CD8-positive, alpha-beta memory T cell (primary cell): ENCODE results near the gene LRRC4C. TPM values are rescaled to one million over a fixed set of nuclear protein-coding genes. Genes with fewer than 3 reads are reported as not detected.

Source experiments
- CTCF ChIA-PET: fragments of 350-600 bp; sonication (Branson Sonifier 250); formaldehyde crosslinking; loops from one replicate; lab custom pipeline; 2021; ENCODE audit warnings: antibody characterized with exemption; lab: Charles Lee
- POLR2A ChIA-PET: fragments of 350-600 bp; sonication (Branson Sonifier 250); formaldehyde crosslinking; loops from one replicate; lab custom pipeline; 2021; ENCODE audit warnings: antibody characterized with exemption; lab: Charles Lee
- DNase-seq, 5 donors: peaks; one replicate each; pipeline versions ENCODE4 v3.0.0 to v3.0.0-alpha.2; 2020 to 2022; ENCODE audit warnings: mixed read lengths in 1 of 5
- H3K27ac ChIP-seq: one replicate; pipeline ENCODE4 v1.7.0; 2013; ENCODE audit warnings: low read depth, mild to moderate bottlenecking, low read length, moderate library complexity
- H3K27me3 ChIP-seq: 2 replicates; pipeline ENCODE4 v1.7.0; 2013; ENCODE audit warnings: low read length, mild to moderate bottlenecking; ENCODE audit not compliant: insufficient read depth, poor library complexity, severe bottlenecking
- H3K36me3 ChIP-seq: 2 replicates; pipeline ENCODE4 v1.7.0; 2013; ENCODE audit warnings: mild to moderate bottlenecking, low read length, moderate library complexity; ENCODE audit not compliant: insufficient read depth
- H3K4me1 ChIP-seq: 2 replicates; pipeline ENCODE4 v1.7.0; 2013; ENCODE audit warnings: mild to moderate bottlenecking, low read length, moderate library complexity; ENCODE audit not compliant: insufficient read depth
- H3K4me3 ChIP-seq: 2 replicates; pipeline ENCODE4 v1.7.0; 2013; ENCODE audit warnings: mild to moderate bottlenecking, low read length
- H3K9me3 ChIP-seq: 2 replicates; pipeline ENCODE4 v1.7.0; 2013; ENCODE audit warnings: mild to moderate bottlenecking, low read length
- H3K27ac Mint-ChIP-seq, 8 donors: one replicate each; pipeline ENCODE4 v1.8.0; 2020 to 2021; ENCODE audit warnings: mixed read lengths in 8 of 8, mild to moderate bottlenecking in 6 of 8, inconsistent platforms in 3 of 8, moderate library complexity in 3 of 8
- H3K27me3 Mint-ChIP-seq, 2 donors: one replicate each; pipeline ENCODE4 v1.8.0; 2020 to 2021; ENCODE audit warnings: mixed read lengths in 2 of 2, mild to moderate bottlenecking in 1 of 2, moderate library complexity in 1 of 2
- H3K36me3 Mint-ChIP-seq, 3 donors: one replicate each; pipeline ENCODE4 v1.8.0; 2020 to 2021; ENCODE audit warnings: mixed read lengths in 3 of 3, inconsistent platforms in 1 of 3, mild to moderate bottlenecking in 1 of 3
- H3K4me1 Mint-ChIP-seq, 3 donors: one replicate each; pipeline ENCODE4 v1.8.0; 2020 to 2021; ENCODE audit warnings: mixed read lengths in 3 of 3, inconsistent platforms in 1 of 3, mild to moderate bottlenecking in 1 of 3
- H3K4me3 Mint-ChIP-seq, 7 donors: one replicate each; pipeline ENCODE4 v1.8.0; 2020 to 2021; ENCODE audit warnings: mixed read lengths in 7 of 7, mild to moderate bottlenecking in 6 of 7, moderate library complexity in 4 of 7, inconsistent platforms in 2 of 7
- H3K9me3 Mint-ChIP-seq, 5 donors: one replicate each; pipeline ENCODE4 v1.8.0; 2020 to 2022; ENCODE audit warnings: mixed read lengths in 5 of 5, mild to moderate bottlenecking in 3 of 5, moderate library complexity in 2 of 5, inconsistent platforms in 1 of 5
- polyA plus RNA-seq: library from polyadenylated mRNA; unstranded; fragments of 300-500 nt; fragmentation: Illumina TruSeq; gene quantifications from one replicate; pipeline ENCODE4 v1.2.3, GENCODE V29; 2021
- total RNA-seq, 2 experiments: library from RNA; stranded (reverse); gene quantifications; one replicate each; pipeline ENCODE4 v1.2.3, GENCODE V29; 2021

Gene LRRC4C
- total and polyA plus RNA-seq, 3 experiments from 2014 or later = not detected

- ChIA-PET POLR2A (no interaction called here), CTCF (no interaction called here)
- H3K9me3 ChIP-seq = no peaks in the 10 kb centered on the region
- Mint-ChIP-seq H3K4me1 (no peaks in the 10 kb centered on the region), H3K36me3 (no peaks in the 10 kb centered on the region), H3K4me3 (no peak overlapping the region), H3K27ac (no peak overlapping the region), H3K27me3 (no peaks in the 10 kb centered on the region), H3K9me3 (peaks cover 3 to 38% (median 17%) of the 10 kb centered on the region in 5 donors)
- H3K36me3 ChIP-seq = no peaks in the 10 kb centered on the region
- H3K27me3 ChIP-seq = no peaks in the 10 kb centered on the region
- H3K4me3 ChIP-seq = no peak overlapping the region
- no peak overlapping the region for H3K27ac ChIP-seq
- H3K4me1 ChIP-seq = no peaks in the 10 kb centered on the region
- no peak for DNase-seq
Observed at GRCh38 chr11:41479179-41479578, 19.7 kb upstream of the LRRC4C start.

DNA sequence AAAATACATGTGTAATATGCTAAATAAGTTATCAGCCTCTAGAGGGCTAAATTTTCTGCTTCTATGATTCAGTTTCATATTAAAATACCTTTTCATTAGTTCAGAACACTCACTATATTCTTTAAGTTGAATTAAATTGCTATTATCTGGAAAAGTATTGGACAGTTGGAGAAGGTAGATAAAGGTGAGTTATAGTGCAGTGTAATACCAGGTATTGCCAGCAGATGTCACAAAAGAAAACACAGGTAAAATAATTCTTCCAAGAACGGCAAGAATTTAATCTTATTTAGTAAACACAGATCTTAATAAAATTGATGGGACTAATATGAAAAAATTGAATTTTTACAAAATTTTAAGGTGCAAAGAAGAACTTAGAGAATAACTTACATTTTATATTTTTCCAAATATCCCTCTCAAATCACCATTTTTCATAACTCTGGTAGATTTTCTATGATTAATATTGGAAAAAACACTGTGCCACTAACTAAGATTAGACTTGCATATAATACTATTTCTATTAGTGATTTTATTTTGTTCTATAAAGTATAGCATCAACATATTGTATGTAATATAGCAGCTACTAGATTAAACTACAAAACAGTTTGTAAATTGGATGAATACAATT lies 1.7 kb upstream of the LRRC4C start:
- Mint-ChIP-seq H3K27ac (no peak overlapping the region), H3K4me3 (no peak overlapping the region), H3K36me3 (no peaks in the 10 kb centered on the region), H3K9me3 (peaks cover 0 to 14% (median 6%) of the 10 kb centered on the region in 5 donors), H3K4me1 (peaks cover 0 to 3% (median 0%) of the 10 kb centered on the region in 3 donors), H3K27me3 (no peaks in the 10 kb centered on the region)
- Histone ChIP-seq H3K36me3 (no peaks in the 10 kb centered on the region), H3K27me3 (no peaks in the 10 kb centered on the region), H3K9me3 (no peaks in the 10 kb centered on the region), H3K27ac (no peak overlapping the region), H3K4me1 (no peaks in the 10 kb centered on the region), H3K4me3 (no peak overlapping the region)
- ChIA-PET CTCF (no interaction called here), POLR2A (no interaction called here)
- DNase-seq = no peak

DNA sequence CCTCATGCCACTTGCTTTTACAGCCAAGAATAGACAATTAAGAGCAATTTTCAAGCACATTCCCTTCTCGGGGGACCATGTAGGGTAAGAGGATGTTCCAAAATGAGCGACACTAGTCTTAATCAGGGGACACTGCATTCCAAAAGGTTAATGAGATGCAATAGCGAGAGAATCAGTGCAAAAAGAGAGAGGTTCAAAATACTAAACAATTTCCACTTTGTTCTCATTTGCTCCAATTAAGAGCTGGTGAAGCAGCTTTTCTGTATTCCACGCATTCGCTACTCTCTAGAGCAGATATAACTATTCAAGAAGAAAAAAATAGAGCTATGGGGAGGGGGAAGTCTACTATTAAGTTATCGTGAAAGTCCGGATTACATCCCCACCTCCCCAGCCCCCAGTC lies 811 bp downstream of the LRRC4C start:
- H3K4me1 Mint-ChIP-seq = peaks cover 0 to 3% (median 0%) of the 10 kb centered on the region in 3 donors
- Histone ChIP-seq H3K27ac (no peak overlapping the region), H3K27me3 (no peaks in the 10 kb centered on the region), H3K4me1 (no peaks in the 10 kb centered on the region), H3K36me3 (no peaks in the 10 kb centered on the region), H3K9me3 (no peaks in the 10 kb centered on the region), H3K4me3 (no peak overlapping the region)
- H3K27me3 Mint-ChIP-seq = no peaks in the 10 kb centered on the region
- no peak for DNase-seq
- H3K36me3 Mint-ChIP-seq = no peaks in the 10 kb centered on the region
- H3K9me3 Mint-ChIP-seq = peaks cover 0 to 9% (median 4%) of the 10 kb centered on the region in 5 donors
- H3K4me3 Mint-ChIP-seq = no peak overlapping the region
- CTCF ChIA-PET = no interaction called here
- POLR2A ChIA-PET = no interaction called here
- no peak overlapping the region for H3K27ac Mint-ChIP-seq

- Histone ChIP-seq H3K27ac (no peak overlapping the region), H3K9me3 (no peaks in the 10 kb centered on the region), H3K27me3 (no peaks in the 10 kb centered on the region), H3K4me3 (no peak overlapping the region), H3K36me3 (no peaks in the 10 kb centered on the region), H3K4me1 (no peaks in the 10 kb centered on the region)
- no peak for DNase-seq
- POLR2A ChIA-PET = no interaction called here
- no peak overlapping the region for H3K4me3 Mint-ChIP-seq
- H3K27me3 Mint-ChIP-seq = no peaks in the 10 kb centered on the region
- H3K36me3 Mint-ChIP-seq = no peaks in the 10 kb centered on the region
- peaks cover 0 to 8% (median 0%) of the 10 kb centered on the region in 5 donors for H3K9me3 Mint-ChIP-seq
- H3K27ac Mint-ChIP-seq = no peak overlapping the region
- peaks cover 0 to 3% (median 0%) of the 10 kb centered on the region in 3 donors for H3K4me1 Mint-ChIP-seq
- CTCF ChIA-PET = no interaction called here
Observed at GRCh38 chr11:41458154-41458553, 1.3 kb downstream of the LRRC4C start.

GRCh38 chr11:41457216-41458014 lies 2.0 kb downstream of the LRRC4C start:
- Histone ChIP-seq H3K27ac (no peak overlapping the region), H3K36me3 (no peaks in the 10 kb centered on the region), H3K27me3 (no peaks in the 10 kb centered on the region), H3K9me3 (no peaks in the 10 kb centered on the region), H3K4me3 (no peak overlapping the region), H3K4me1 (no peaks in the 10 kb centered on the region)
- H3K4me3 Mint-ChIP-seq = no peak overlapping the region
- no peaks in the 10 kb centered on the region for H3K27me3 Mint-ChIP-seq
- peaks cover 0 to 3% (median 0%) of the 10 kb centered on the region in 3 donors for H3K4me1 Mint-ChIP-seq
- no peak overlapping the region for H3K27ac Mint-ChIP-seq
- CTCF ChIA-PET = interaction anchor here (1.1 kb wide), 1 partner anchor 10 kb away, joined by 3 read pairs; no protein-coding TSS in a partner anchor
- POLR2A ChIA-PET = no interaction called here
- DNase-seq = no peak
- H3K36me3 Mint-ChIP-seq = no peaks in the 10 kb centered on the region
- H3K9me3 Mint-ChIP-seq = peaks cover 0 to 5% (median 0%) of the 10 kb centered on the region in 5 donors

GRCh38 chr11:41456269-41456668 lies 3.2 kb downstream of the LRRC4C start:
- no peaks in the 10 kb centered on the region for H3K4me1 ChIP-seq
- no peaks in the 10 kb centered on the region for H3K9me3 ChIP-seq
- no peak overlapping the region for H3K27ac ChIP-seq
- no peak overlapping the region for H3K27ac Mint-ChIP-seq
- no peaks in the 10 kb centered on the region for H3K27me3 ChIP-seq
- CTCF ChIA-PET = interaction anchor here (1.1 kb wide), 1 partner anchor 9 kb away, joined by 3 read pairs; no protein-coding TSS in a partner anchor
- H3K4me1 Mint-ChIP-seq = peaks cover 0 to 3% (median 0%) of the 10 kb centered on the region in 3 donors
- no peaks in the 10 kb centered on the region for H3K27me3 Mint-ChIP-seq
- peaks cover 0 to 5% (median 0%) of the 10 kb centered on the region in 5 donors for H3K9me3 Mint-ChIP-seq
- no peak for DNase-seq
- H3K4me3 Mint-ChIP-seq = no peak overlapping the region
- no peaks in the 10 kb centered on the region for H3K36me3 Mint-ChIP-seq
- POLR2A ChIA-PET = no interaction called here
- no peak overlapping the region for H3K4me3 ChIP-seq
- H3K36me3 ChIP-seq = no peaks in the 10 kb centered on the region

DNA sequence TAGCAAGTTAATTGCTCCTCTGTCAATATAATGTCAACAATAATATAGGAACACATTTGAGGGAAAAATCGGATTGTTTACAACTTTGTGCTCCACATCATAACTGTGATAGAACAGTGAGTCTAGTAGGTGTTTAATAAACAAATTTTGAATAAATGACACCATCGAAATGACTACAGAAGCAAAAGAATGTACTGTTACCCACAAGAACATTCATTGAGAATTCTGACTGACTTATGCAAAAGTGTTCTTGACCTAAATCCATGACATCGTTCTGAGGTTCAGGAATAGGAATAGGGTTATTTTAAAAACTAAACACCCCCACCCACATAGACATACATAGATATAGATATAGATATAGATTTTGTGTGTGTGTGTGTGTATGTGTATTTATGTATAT lies 8.4 kb downstream of the LRRC4C start:
- H3K4me3 ChIP-seq = no peak overlapping the region
- H3K9me3 Mint-ChIP-seq = peaks cover 3 to 7% (median 5%) of the 10 kb centered on the region in 5 donors
- no peaks in the 10 kb centered on the region for H3K9me3 ChIP-seq
- H3K4me3 Mint-ChIP-seq = no peak overlapping the region
- H3K4me1 Mint-ChIP-seq = no peaks in the 10 kb centered on the region
- no peaks in the 10 kb centered on the region for H3K27me3 Mint-ChIP-seq
- H3K27ac ChIP-seq = no peak overlapping the region
- H3K27ac Mint-ChIP-seq = no peak overlapping the region
- H3K36me3 Mint-ChIP-seq = no peaks in the 10 kb centered on the region
- H3K27me3 ChIP-seq = no peaks in the 10 kb centered on the region
- DNase-seq = no peak
- H3K4me1 ChIP-seq = no peaks in the 10 kb centered on the region
- no peaks in the 10 kb centered on the region for H3K36me3 ChIP-seq
- POLR2A ChIA-PET = no interaction called here
- CTCF ChIA-PET = no interaction called here

- POLR2A ChIA-PET = no interaction called here
- no peak overlapping the region for H3K4me3 ChIP-seq
- H3K4me1 ChIP-seq = no peaks in the 10 kb centered on the region
- no peak for DNase-seq
- H3K9me3 ChIP-seq = no peaks in the 10 kb centered on the region
- no peak overlapping the region for H3K27ac ChIP-seq
- Mint-ChIP-seq H3K27me3 (no peaks in the 10 kb centered on the region), H3K36me3 (no peaks in the 10 kb centered on the region), H3K4me3 (no peak overlapping the region), H3K27ac (no peak overlapping the region), H3K9me3 (peaks cover 5 to 11% (median 7%) of the 10 kb centered on the region in 5 donors), H3K4me1 (no peaks in the 10 kb centered on the region)
- CTCF ChIA-PET = no interaction called here
- no peaks in the 10 kb centered on the region for H3K27me3 ChIP-seq
- H3K36me3 ChIP-seq = no peaks in the 10 kb centered on the region
Observed at GRCh38 chr11:41449483-41450050, 9.9 kb downstream of the LRRC4C start.
